ENCODE measurements around the gene OR10P1.
"Not testable (repeated sequence)": the region's sequence is repeated elsewhere in the genome, so short reads cannot be mapped to it uniquely, and the experiment has no call there.

OR10P1 gene, protein sequence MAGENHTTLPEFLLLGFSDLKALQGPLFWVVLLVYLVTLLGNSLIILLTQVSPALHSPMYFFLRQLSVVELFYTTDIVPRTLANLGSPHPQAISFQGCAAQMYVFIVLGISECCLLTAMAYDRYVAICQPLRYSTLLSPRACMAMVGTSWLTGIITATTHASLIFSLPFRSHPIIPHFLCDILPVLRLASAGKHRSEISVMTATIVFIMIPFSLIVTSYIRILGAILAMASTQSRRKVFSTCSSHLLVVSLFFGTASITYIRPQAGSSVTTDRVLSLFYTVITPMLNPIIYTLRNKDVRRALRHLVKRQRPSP

DNA sequence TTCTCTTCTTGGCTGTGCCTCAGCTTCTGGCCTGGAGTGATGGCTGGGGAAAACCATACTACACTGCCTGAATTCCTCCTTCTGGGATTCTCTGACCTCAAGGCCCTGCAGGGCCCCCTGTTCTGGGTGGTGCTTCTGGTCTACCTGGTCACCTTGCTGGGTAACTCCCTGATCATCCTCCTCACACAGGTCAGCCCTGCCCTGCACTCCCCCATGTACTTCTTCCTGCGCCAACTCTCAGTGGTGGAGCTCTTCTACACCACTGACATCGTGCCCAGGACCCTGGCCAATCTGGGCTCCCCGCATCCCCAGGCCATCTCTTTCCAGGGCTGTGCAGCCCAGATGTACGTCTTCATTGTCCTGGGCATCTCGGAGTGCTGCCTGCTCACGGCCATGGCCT is at the start of gene OR10P1:
OR10P1 (plus strand) TSS at position 40 of the 400 bp plus-strand sequence; CDS start at position 40, 0 bp downstream.
- TF ChIP-seq, protein P1, sequence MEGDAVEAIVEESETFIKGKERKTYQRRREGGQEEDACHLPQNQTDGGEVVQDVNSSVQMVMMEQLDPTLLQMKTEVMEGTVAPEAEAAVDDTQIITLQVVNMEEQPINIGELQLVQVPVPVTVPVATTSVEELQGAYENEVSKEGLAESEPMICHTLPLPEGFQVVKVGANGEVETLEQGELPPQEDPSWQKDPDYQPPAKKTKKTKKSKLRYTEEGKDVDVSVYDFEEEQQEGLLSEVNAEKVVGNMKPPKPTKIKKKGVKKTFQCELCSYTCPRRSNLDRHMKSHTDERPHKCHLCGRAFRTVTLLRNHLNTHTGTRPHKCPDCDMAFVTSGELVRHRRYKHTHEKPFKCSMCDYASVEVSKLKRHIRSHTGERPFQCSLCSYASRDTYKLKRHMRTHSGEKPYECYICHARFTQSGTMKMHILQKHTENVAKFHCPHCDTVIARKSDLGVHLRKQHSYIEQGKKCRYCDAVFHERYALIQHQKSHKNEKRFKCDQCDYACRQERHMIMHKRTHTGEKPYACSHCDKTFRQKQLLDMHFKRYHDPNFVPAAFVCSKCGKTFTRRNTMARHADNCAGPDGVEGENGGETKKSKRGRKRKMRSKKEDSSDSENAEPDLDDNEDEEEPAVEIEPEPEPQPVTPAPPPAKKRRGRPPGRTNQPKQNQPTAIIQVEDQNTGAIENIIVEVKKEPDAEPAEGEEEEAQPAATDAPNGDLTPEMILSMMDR (IDR thresholded peaks at IDR 0.05; ENCODE audit: low read depth, low read length, missing control alignments), result no peak
- H3K4me3 ChIP-seq (replicated peaks; ENCODE audit: low read depth, low read length), result no peak within 1 kb of the TSS
- DNase-seq (ENCODE audit: extremely low read depth, low read depth), result no peak

DNA sequence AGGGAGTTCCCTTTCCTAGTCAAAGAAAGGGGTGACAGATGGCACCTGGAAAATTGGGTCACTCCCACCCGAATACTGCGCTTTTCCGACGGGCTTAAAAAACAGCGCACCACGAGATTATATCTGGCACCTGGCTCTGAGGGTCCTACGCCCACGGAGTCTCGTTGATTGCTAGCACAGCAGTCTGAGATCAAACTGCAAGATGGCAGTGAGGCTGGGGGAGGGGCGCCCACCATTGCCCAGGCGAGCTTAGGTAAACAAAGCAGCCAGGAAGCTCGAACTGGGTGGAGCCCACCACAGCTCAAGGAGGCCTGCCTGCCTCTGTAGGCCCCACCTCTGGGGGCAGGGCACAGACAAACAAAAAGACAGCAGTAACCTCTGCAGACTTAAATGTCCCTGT is 46.5 kb upstream of the OR10P1 start:
- H3K4me3 ChIP-seq (replicated peaks; ENCODE audit: low read depth, low read length); DNase-seq (ENCODE audit: extremely low read depth, low read depth): not testable (repeated sequence)

DNA sequence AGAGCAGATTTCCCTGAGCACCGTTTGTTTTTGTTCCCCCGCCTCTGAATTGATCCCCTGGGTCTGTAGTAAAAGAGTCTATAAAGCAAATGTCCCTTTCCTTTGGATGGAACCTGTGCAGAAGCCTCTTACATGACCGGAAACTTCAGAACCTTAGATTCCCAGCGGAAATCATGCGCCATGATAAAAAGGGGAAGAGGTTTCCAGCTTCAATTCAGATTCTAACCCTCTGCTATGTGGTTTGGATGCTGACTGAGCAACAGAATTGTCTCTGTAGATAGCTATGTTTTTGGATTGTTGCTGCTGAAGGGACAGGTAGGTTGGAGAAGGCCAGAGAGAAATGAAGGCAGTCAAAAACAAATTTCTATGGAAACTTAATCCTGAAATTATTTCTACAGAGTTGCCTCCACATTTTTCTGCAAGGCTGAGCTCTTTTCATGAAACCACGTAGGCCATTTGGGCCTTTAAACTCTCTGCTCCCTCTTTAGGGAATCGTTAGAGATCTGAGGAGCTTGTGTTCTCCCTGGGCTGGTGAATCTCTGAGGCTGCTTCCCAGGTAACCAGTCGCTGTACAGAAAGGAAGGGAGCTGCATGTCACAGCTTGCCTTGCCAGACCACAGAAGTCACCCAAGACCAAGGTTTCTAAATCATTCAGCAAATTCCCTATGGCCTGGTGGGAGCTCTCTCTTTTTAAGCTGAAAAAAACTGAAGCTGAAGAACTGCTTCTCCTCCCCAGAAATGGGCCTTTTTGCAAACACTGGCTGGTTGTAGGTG is 28.7 kb upstream of the OR10P1 start:
- H3K4me3 ChIP-seq (replicated peaks; ENCODE audit: low read depth, low read length), result no peak overlapping the region
- TF ChIP-seq, protein P1 (IDR thresholded peaks at IDR 0.05; ENCODE audit: low read depth, low read length, missing control alignments), result no peak
- no peak for DNase-seq (ENCODE audit: extremely low read depth, low read depth)

DNA sequence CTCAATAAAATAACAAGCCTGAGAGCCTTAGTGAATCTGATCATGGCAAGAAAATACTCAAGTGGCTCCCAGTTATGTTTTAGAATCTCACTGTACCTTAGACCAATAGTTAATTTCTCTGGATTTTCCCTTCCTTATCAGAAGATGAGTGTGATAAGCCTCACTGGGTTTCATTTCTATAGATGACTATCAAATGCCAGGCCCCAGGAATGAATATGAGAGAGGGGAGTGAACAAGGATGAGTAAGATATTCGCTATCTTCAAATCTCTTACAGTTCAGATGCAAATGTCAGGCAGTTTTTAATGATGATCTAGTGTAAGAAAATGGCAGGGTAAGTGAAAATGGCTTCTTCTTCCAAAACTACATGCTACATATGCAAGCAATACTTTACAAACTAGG is 26.1 kb upstream of the OR10P1 start:
- no peak for DNase-seq (ENCODE audit: extremely low read depth, low read depth)
- no peak overlapping the region for H3K4me3 ChIP-seq (replicated peaks; ENCODE audit: low read depth, low read length)
- TF ChIP-seq, protein P1 (IDR thresholded peaks at IDR 0.05; ENCODE audit: low read depth, low read length, missing control alignments), result no peak

DNA sequence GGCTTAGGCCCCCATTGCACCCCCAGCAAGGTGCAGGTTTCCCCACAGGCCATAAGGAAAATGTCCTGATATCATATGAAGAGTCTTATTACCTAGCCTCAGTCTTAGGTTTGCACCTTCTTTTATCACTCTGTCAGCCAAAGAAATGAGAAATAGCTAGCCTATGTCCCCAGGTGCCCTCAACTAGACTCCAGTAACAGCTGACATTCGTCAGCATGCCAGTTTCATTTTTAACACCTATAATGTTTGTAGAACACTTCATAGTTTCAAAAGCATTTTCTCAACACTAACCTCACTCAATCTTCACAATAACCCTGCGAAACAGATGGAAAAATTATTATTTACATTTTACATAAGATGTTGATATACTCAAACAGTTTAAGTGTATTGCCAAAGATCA is 24.0 kb upstream of the OR10P1 start:
- TF ChIP-seq, protein P1 (IDR thresholded peaks at IDR 0.05; ENCODE audit: low read depth, low read length, missing control alignments), result no peak
- DNase-seq (ENCODE audit: extremely low read depth, low read depth), result no peak
- no peak overlapping the region for H3K4me3 ChIP-seq (replicated peaks; ENCODE audit: low read depth, low read length)

DNA sequence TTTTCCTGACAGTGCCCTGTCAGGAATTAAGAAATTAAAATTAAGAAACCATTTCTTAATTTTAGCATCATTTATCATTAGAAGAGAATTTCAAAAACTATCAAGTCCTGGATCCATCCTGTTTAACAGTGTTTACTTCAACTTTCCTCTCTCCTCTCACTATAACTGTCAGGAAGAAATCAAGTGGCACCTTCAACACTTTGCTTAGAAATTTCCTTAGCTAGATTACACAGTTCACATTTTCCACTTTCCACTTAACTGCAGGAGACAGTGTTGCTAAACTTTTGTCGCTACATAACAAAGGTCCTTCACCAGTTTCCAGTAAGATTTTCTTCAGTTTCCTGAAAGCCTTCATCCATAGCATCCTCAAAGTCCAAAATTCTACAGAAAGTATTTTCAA is 21.9 kb upstream of the OR10P1 start:
- H3K4me3 ChIP-seq (replicated peaks; ENCODE audit: low read depth, low read length), result no peak overlapping the region
- TF ChIP-seq, protein P1 (IDR thresholded peaks at IDR 0.05; ENCODE audit: low read depth, low read length, missing control alignments), result no peak
- no peak for DNase-seq (ENCODE audit: extremely low read depth, low read depth)

DNA sequence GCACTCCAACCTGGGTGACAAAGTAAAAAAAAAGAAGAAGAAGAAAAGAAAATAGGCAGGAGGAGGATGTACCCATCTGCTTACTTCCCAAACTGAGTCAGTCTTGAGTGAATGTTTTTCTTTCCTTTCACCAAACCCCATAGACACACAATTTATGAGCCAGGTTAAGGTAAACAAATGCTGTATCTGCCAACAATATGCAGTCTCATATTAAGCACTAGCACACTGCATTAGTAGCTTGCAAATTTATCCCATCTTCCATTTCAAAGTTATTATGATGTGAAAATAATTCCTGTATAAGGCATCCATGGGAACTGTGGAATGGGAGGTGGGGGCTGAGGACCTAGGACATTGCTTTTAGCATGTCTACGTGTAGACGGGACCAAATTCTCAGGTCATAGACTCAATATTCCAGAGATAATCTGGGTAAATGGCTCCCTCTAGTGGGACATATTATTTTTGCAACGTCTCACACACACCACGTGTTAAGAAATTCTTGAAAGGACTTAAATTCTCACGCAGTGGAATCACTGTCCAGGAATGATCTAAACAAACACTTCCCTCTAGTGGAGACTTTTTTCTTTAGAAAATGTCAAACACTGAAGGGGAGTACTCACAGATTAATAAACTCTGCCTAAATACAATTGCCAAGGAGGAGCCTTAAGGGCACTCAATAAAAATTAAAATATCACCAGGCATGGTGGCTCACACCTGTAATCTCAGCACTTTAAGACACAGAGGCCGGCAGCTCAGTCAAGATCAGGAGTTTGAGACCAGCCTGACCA is 17.1 kb upstream of the OR10P1 start:
- peak; percentile 94 for DNase-seq (ENCODE audit: extremely low read depth, low read depth)
- H3K4me3 ChIP-seq (replicated peaks; ENCODE audit: low read depth, low read length), result no peak overlapping the region
- TF ChIP-seq, protein P1 (IDR thresholded peaks at IDR 0.05; ENCODE audit: low read depth, low read length, missing control alignments), result peak; percentile 66
